Stomach (tissue), 9 donors: Measurements from ENCODE around the gene CYP4V2. TPM values are rescaled to one million over a fixed set of nuclear protein-coding genes. Genes with fewer than 3 reads are reported as not detected.

ENCODE experiments used
- DNase-seq, 2 donors: peaks; one replicate each; pipeline versions ENCODE4 v3.0.0 to v3.0.0-alpha.2; 2013 to 2019
- H3K27ac ChIP-seq, 5 donors: fragments of 200-600 bp in 4 of 5; sonication (generic) in 4 of 5; one replicate each; pipeline ENCODE4 v1.5.1; 2013 to 2019; ENCODE audit warnings: mild to moderate bottlenecking in 1 of 5, moderate library complexity in 1 of 5
- H3K27me3 ChIP-seq, 3 donors: fragments of 200-600 bp; sonication (generic); one replicate each; pipeline ENCODE4 v1.5.1; 2017 to 2019; ENCODE audit warnings: mixed run types in 1 of 3
- H3K36me3 ChIP-seq, 4 donors: fragments of 200-600 bp; sonication (generic); 1 replicate in 3 of 4; 2 replicates in 1 of 4; pipeline ENCODE4 v1.5.1; 2016 to 2019
- H3K4me1 ChIP-seq, 4 donors: fragments of 200-600 bp; sonication (generic); one replicate each; pipeline ENCODE4 v1.5.1; 2016 to 2019
- H3K4me3 ChIP-seq, 4 donors: fragments of 200-600 bp; sonication (generic) in 3 of 4; one replicate each; pipeline ENCODE4 v1.5.1; 2016 to 2019; ENCODE audit warnings: mild to moderate bottlenecking in 1 of 4
- H3K9me3 ChIP-seq, 4 donors: fragments of 200-600 bp; sonication (generic); one replicate each; pipeline ENCODE4 v1.5.1; 2016 to 2019
- CTCF ChIP-seq, 7 experiments: fragments of 450-650 bp in 4 of 7; fragments of 200-600 bp in 3 of 7; sonication (generic) in 3 of 7; IDR thresholded peaks; one replicate each; pipeline ENCODE4 v1.5.1; 2016 to 2019; ENCODE audit warnings: antibody characterized with exemption in 7 of 7, control low read depth in 2 of 7, mild to moderate bottlenecking in 1 of 7
- EP300 ChIP-seq: sonication (generic); formaldehyde crosslinking; IDR thresholded peaks from one replicate; pipeline ENCODE4 v1.6.1; 2017; ENCODE audit warnings: antibody characterized with exemption
- POLR2A ChIP-seq, 4 donors: fragments of 450-650 bp; IDR thresholded peaks; one replicate each; pipeline ENCODE4 v1.6.1; 2016; ENCODE audit warnings: antibody characterized with exemption in 4 of 4, control low read depth in 2 of 4, mild to moderate bottlenecking in 1 of 4, moderate library complexity in 1 of 4
- POLR2AphosphoS5 ChIP-seq, 3 donors: sonication (generic); formaldehyde crosslinking; IDR thresholded peaks; one replicate each; pipeline ENCODE4 v1.6.1; 2016; ENCODE audit warnings: antibody characterized with exemption in 3 of 3
- WGBS, 5 donors: extraction: QIAGEN DNeasy Blood & Tissue Kit in 3 of 5; methylation state at CpG; one replicate each; pipeline versions ENCODE4 v1.1.5 to v1.1.7; 2013 to 2018; 5-methylcytosine and 5-hydroxymethylcytosine counted together
- intact Hi-C: fragments of 100-400 bp; cut with DNase I; formaldehyde crosslinking; loops from one replicate; pipeline ENCODE4 v1.15.1; 2023; ENCODE audit warnings: low total_unique reads
- polyA plus RNA-seq, 3 donors: library from polyadenylated mRNA; stranded (reverse); fragments of 200-250 nt; gene quantifications; one replicate each; pipeline ENCODE4 v1.2.3, GENCODE V29; 2013
- total RNA-seq, 5 donors: library from RNA; depleted of rRNA; stranded (reverse); fragments of >200 nt; gene quantifications; one replicate each; pipeline versions ENCODE4 v1.1.0 to v1.2.3, GENCODE V29; 2014 to 2016
- donor health status: healthy with polysubstance abuse.
- donor health status: Bipolar disorder and iron deficiency.
- donor health status: healthy.

Gene CYP4V2
- total and polyA plus RNA-seq, 8 donors, result 6.0 to 33.2 (median 12.4) TPM

GRCh38 chr4:186166852-186167512, 24.4 kb upstream of the CYP4V2 start:
- 88 to 94% (median 93%) methylated on average over 15 of the region's 15 CpGs for WGBS, 5 donors
- TF ChIP-seq POLR2AphosphoS5 (IDR thresholded peaks at IDR 0.05) (no peak), EP300 (no peak), CTCF (IDR thresholded peaks at IDR 0.05) (no peak), POLR2A (IDR thresholded peaks at IDR 0.05) (no peak)
- Histone ChIP-seq H3K9me3 (no peaks in the 10 kb centered on the region), H3K27me3 (no peaks in the 10 kb centered on the region), H3K36me3 (peaks cover 0 to 76% (median 62%) of the 10 kb centered on the region in 4 donors), H3K27ac (no peak overlapping the region), H3K4me3 (no peak overlapping the region), H3K4me1 (no peaks in the 10 kb centered on the region)
- intact Hi-C loops, result no loop called here
- DNase-seq, result no peak

- intact Hi-C loops, result no loop called here
- H3K27ac ChIP-seq, result no peak overlapping the region
- H3K36me3 ChIP-seq, result peaks cover 0 to 70% (median 56%) of the 10 kb centered on the region in 4 donors
- H3K27me3 ChIP-seq, result no peaks in the 10 kb centered on the region
- no peak for TF ChIP-seq POLR2AphosphoS5 (IDR thresholded peaks at IDR 0.05)
- no peak for TF ChIP-seq EP300
- no peak for TF ChIP-seq CTCF (IDR thresholded peaks at IDR 0.05)
- TF ChIP-seq POLR2A (IDR thresholded peaks at IDR 0.05), result no peak
- WGBS, 5 donors, result 77 to 96% (median 91%) methylated on average over 5 of the region's 5 CpGs
- no peak overlapping the region for H3K4me3 ChIP-seq
- peak in 1 of 2 donors; percentile 0 for DNase-seq
- no peaks in the 10 kb centered on the region for H3K4me1 ChIP-seq
- H3K9me3 ChIP-seq, result no peaks in the 10 kb centered on the region
These were observed 23.8 kb upstream of the CYP4V2 start for GRCh38 chr4:186167605-186168004.

- intact Hi-C loops, result no loop called here
- TF ChIP-seq POLR2AphosphoS5 (IDR thresholded peaks at IDR 0.05) (no peak), CTCF (IDR thresholded peaks at IDR 0.05) (no peak), EP300 (no peak), POLR2A (IDR thresholded peaks at IDR 0.05) (no peak)
- DNase-seq, result peak in 1 of 2 donors; percentile 2
- H3K9me3 ChIP-seq, result no peaks in the 10 kb centered on the region
- H3K36me3 ChIP-seq, result peaks cover 0 to 58% (median 45%) of the 10 kb centered on the region in 4 donors
- H3K4me1 ChIP-seq, result no peaks in the 10 kb centered on the region
- WGBS, 5 donors, result 90 to 93% (median 91%) methylated on average over 9 of the region's 9 CpGs
- H3K27me3 ChIP-seq, result no peaks in the 10 kb centered on the region
- no peak overlapping the region for H3K4me3 ChIP-seq
- no peak overlapping the region for H3K27ac ChIP-seq
These were observed 22.6 kb upstream of the CYP4V2 start for GRCh38 chr4:186168750-186169149.

- 89 to 93% (median 91%) methylated on average over 17 to 18 of the region's 18 CpGs for WGBS, 5 donors
- TF ChIP-seq EP300 (no peak), POLR2A (IDR thresholded peaks at IDR 0.05) (no peak), POLR2AphosphoS5 (IDR thresholded peaks at IDR 0.05) (no peak), CTCF (IDR thresholded peaks at IDR 0.05) (no peak)
These were observed 21.9 kb upstream of the CYP4V2 start for GRCh38 chr4:186169333-186169944.

More at GRCh38 chr4:186169333-186169944, 21.9 kb upstream of the CYP4V2 start:
- DNase-seq, result peak in 1 of 2 donors; percentile 1
- intact Hi-C loops, result no loop called here
- Histone ChIP-seq H3K4me3 (no peak overlapping the region), H3K27me3 (no peaks in the 10 kb centered on the region), H3K36me3 (peaks cover 0 to 51% (median 39%) of the 10 kb centered on the region in 4 donors), H3K4me1 (no peaks in the 10 kb centered on the region), H3K27ac (no peak overlapping the region), H3K9me3 (no peaks in the 10 kb centered on the region)
